HepG2 (cell line): ENCODE results near the gene CAPN14. TPM values are rescaled to one million over a fixed set of nuclear protein-coding genes. Genes with fewer than 3 reads are reported as not detected.

ENCODE experiments used
- ATAC-seq: fragments of 200-7000 bp; cut with Tn5 transposase; 3 replicates; pipeline ENCODE4 v1.9.1; 2020; ENCODE audit warnings: mild to moderate bottlenecking, moderate library complexity
- BruUV-seq: library from RNA; stranded (reverse); fragments of 400-500 nt; replicated peaks from 2 replicates; lab custom pipeline; 2021; lab: Mats Ljungman, UMichigan
- CTCF ChIA-PET: fragments of 300-600 bp; formaldehyde crosslinking; extraction: SDS; loops from one replicate; lab custom pipeline; 2021; ENCODE audit warnings: low total read pairs, inconsistent platforms, low intra/inter-chr PET ratio; lab: Yijun Ruan, JAX
- POLR2A ChIA-PET: fragments of 350-600 bp; sonication (Branson Sonifier 250); formaldehyde crosslinking; loops from one replicate; lab custom pipeline; 2020; ENCODE audit warnings: antibody characterized with exemption, inconsistent platforms; lab: Yijun Ruan, JAX
- DNase-seq: peaks from one replicate; pipeline ENCODE4 v3.0.0-alpha.2; 2015; ENCODE audit warnings: low spot score
- FAIRE-seq: peaks from 3 replicates; lab custom pipeline; 2011; peaks lifted over from hg19 to GRCh38; lab: Jason Lieb, UNC
- H2AFZ ChIP-seq: one replicate; pipeline ENCODE4 v1.6.1; 2011; ENCODE audit warnings: low read length, inconsistent platforms
- H3K27ac ChIP-seq: fragments of 300-600 bp; 3 replicates; pipeline ENCODE4 v1.8.0; 2011; ENCODE audit warnings: mixed run types, mild to moderate bottlenecking, mixed read lengths, low read length, inconsistent platforms; ENCODE audit not compliant: insufficient read depth; ENCODE audit errors: extremely low read length
- H3K27me3 ChIP-seq, 2 experiments: fragments of 200-600 bp in 1 of 2; 2 replicates in 1 of 2; 3 replicates in 1 of 2; pipeline versions ENCODE4 v1.6.0 to v1.8.0; 2011; ENCODE audit warnings: low read length in 2 of 2, mild to moderate bottlenecking in 2 of 2, moderate library complexity in 2 of 2, inconsistent platforms in 1 of 2; ENCODE audit not compliant: insufficient read depth in 2 of 2, control insufficient read depth in 1 of 2
- H3K36me3 ChIP-seq, 2 experiments: fragments of 200-600 bp in 1 of 2; replicated peaks in 1 of 2; 2 replicates in 1 of 2; 3 replicates in 1 of 2; pipeline versions ENCODE4 v1.5.1 to v1.8.0; 2011; ENCODE audit warnings: low read length in 2 of 2, inconsistent platforms in 1 of 2; ENCODE audit not compliant: insufficient read depth in 2 of 2, control insufficient read depth in 1 of 2
- H3K4me1 ChIP-seq: 2 replicates; pipeline ENCODE4 v1.5.1; 2012; ENCODE audit warnings: low read length, inconsistent platforms; ENCODE audit not compliant: insufficient read depth
- H3K4me2 ChIP-seq: 2 replicates; pipeline ENCODE4 v1.6.0; 2011; ENCODE audit warnings: low read depth, low read length, inconsistent platforms
- H3K4me3 ChIP-seq, 3 experiments: fragments of 200-600 bp in 1 of 3; sonication (generic), shearing (Covaris generic) in 1 of 3; replicated peaks in 1 of 3; 2 replicates each; pipeline ENCODE4 v1.5.1; 2011 to 2016; ENCODE audit warnings: low read length in 3 of 3, inconsistent platforms in 2 of 3, low read depth in 2 of 3, mild to moderate bottlenecking in 2 of 3, control low read depth in 1 of 3, mixed read lengths in 1 of 3; ENCODE audit not compliant: insufficient read depth in 1 of 3
- H3K79me2 ChIP-seq: one replicate; pipeline ENCODE4 v1.6.1; 2011; ENCODE audit warnings: low read length, inconsistent platforms; ENCODE audit not compliant: insufficient read depth
- H3K9ac ChIP-seq: 2 replicates; pipeline ENCODE4 v1.6.0; 2011; ENCODE audit warnings: mild to moderate bottlenecking, low read depth, low read length, inconsistent platforms; ENCODE audit not compliant: insufficient read depth
- H3K9me3 ChIP-seq: 2 replicates; pipeline ENCODE4 v1.5.1; 2012; ENCODE audit warnings: mild to moderate bottlenecking, low read length
- H4K20me1 ChIP-seq: 2 replicates; pipeline ENCODE4 v1.6.0; 2011; ENCODE audit warnings: inconsistent platforms, mild to moderate bottlenecking, low read length, moderate library complexity; ENCODE audit not compliant: insufficient read depth
- CAMTA2 ChIP-seq: sonication (generic); formaldehyde crosslinking; IDR thresholded peaks from 2 replicates; pipeline ENCODE4 v1.4.0; 2020; ENCODE audit warnings: mild to moderate bottlenecking, missing genetic modification reagents, borderline replicate concordance
- ETV5 ChIP-seq: IDR thresholded peaks from 2 replicates; pipeline ENCODE4 v1.6.1; 2018; ENCODE audit warnings: missing biosample characterization, missing genetic modification reagents, inconsistent platforms, borderline replicate concordance
- HNF1B ChIP-seq: sonication (generic); formaldehyde crosslinking; IDR thresholded peaks from 2 replicates; pipeline ENCODE4 v1.5.1; 2020; ENCODE audit warnings: mild to moderate bottlenecking, moderate library complexity, missing genetic modification reagents
- IKZF5 ChIP-seq: IDR thresholded peaks from 2 replicates; pipeline ENCODE4 v1.6.1; 2018; ENCODE audit warnings: missing genetic modification reagents, mild to moderate bottlenecking, missing compliant biosample characterization
- SALL1 ChIP-seq: sonication (generic); formaldehyde crosslinking; IDR thresholded peaks from 2 replicates; pipeline ENCODE4 v1.8.0; 2022; ENCODE audit warnings: mild to moderate bottlenecking, missing genetic modification reagents
- SMAD3 ChIP-seq: sonication (generic); formaldehyde crosslinking; IDR thresholded peaks from 2 replicates; pipeline ENCODE4 v1.4.0; 2020; ENCODE audit warnings: missing genetic modification reagents
- SMAD9 ChIP-seq: sonication (generic); formaldehyde crosslinking; IDR thresholded peaks from 2 replicates; pipeline ENCODE4 v1.5.1; 2020; ENCODE audit warnings: mild to moderate bottlenecking, missing genetic modification reagents
- THAP7 ChIP-seq: sonication (generic); formaldehyde crosslinking; IDR thresholded peaks from 2 replicates; pipeline ENCODE4 v1.8.1; 2023; ENCODE audit warnings: mild to moderate bottlenecking, missing genetic modification reagents
- TRAFD1 ChIP-seq: sonication (generic); formaldehyde crosslinking; IDR thresholded peaks from 2 replicates; pipeline ENCODE4 v1.5.1; 2020; ENCODE audit warnings: missing genetic modification reagents, mild to moderate bottlenecking, borderline replicate concordance
- TRIM22 ChIP-seq: fragments of 450-650 bp; IDR thresholded peaks from 2 replicates; pipeline ENCODE4 v1.6.1; 2017
- TRIM24 ChIP-seq: sonication (generic); formaldehyde crosslinking; IDR thresholded peaks from 2 replicates; pipeline ENCODE4 v1.8.0; 2022; ENCODE audit warnings: mild to moderate bottlenecking, missing genetic modification reagents
- ZNF329 ChIP-seq: sonication (generic); formaldehyde crosslinking; IDR thresholded peaks from 2 replicates; pipeline ENCODE4 v1.9.0; 2021; ENCODE audit warnings: low read depth, mild to moderate bottlenecking, missing genetic modification reagents
- ZNF670 ChIP-seq: sonication (generic); formaldehyde crosslinking; IDR thresholded peaks from 2 replicates; pipeline ENCODE4 v1.8.0; 2022; ENCODE audit warnings: mild to moderate bottlenecking, missing genetic modification reagents, borderline replicate concordance
- ZNF772 ChIP-seq: sonication (generic); formaldehyde crosslinking; IDR thresholded peaks from 2 replicates; pipeline ENCODE4 v1.5.0; 2020; ENCODE audit warnings: mild to moderate bottlenecking, missing genetic modification reagents
- ZSCAN25 ChIP-seq: sonication (generic); formaldehyde crosslinking; IDR thresholded peaks from 2 replicates; pipeline ENCODE4 v1.8.0; 2022; ENCODE audit warnings: mild to moderate bottlenecking, missing genetic modification reagents
- ZSCAN31 ChIP-seq: sonication (generic); formaldehyde crosslinking; IDR thresholded peaks from 2 replicates; pipeline ENCODE4 v1.5.0; 2020; ENCODE audit warnings: low read depth, mild to moderate bottlenecking, missing genetic modification reagents
- WGBS: methylation state at CpG from one replicate; pipeline ENCODE4 v1.1.6; 2017; ENCODE audit warnings: low lambda C conversion rate; 5-methylcytosine and 5-hydroxymethylcytosine counted together
- in situ Hi-C: cut with HindIII; loops from 2 replicates; pipeline ENCODE4 v1.10.0; 2017; ENCODE audit warnings: low pct_unique_long_range_greater_than_20kb; ENCODE audit not compliant: extremely low pct_ligation_motif_present
- intact Hi-C: fragments of 100-400 bp; cut with micrococcal nuclease; formaldehyde crosslinking; loops from one replicate; pipeline ENCODE4 v1.10.0; 2022; ENCODE audit not compliant: unreplicated experiment
- polyA plus RNA-seq, 8 experiments: library from polyadenylated mRNA; depleted of rRNA in 3 of 8; stranded (reverse) in 7 of 8; unstranded in 1 of 8; fragments of >200 nt; fragmentation: Illumina TruSeq in 4 of 8; extraction: Trizol in 4 of 8; gene quantifications; 2 replicates each; pipeline versions ENCODE4 v1.2.1 to v1.2.3, GENCODE V29; 2011 to 2016; ENCODE audit warnings: low read depth in 4 of 8, missing spikeins in 1 of 8, mixed read lengths in 1 of 8; ENCODE audit not compliant: insufficient read depth in 1 of 8
- total RNA-seq, 5 experiments: library from RNA; depleted of rRNA; stranded (reverse); fragments of >200 nt; fragmentation: Illumina TruSeq; extraction: Trizol; gene quantifications; 2 replicates each; pipeline ENCODE4 v1.2.3, GENCODE V29; 2016; ENCODE audit warnings: low read depth in 1 of 5

The CAPN14 gene
- total and polyA plus RNA-seq, 2 of the 13 experiments (the other 11 are each of a cell fraction or from before 2014, with no cell fraction given): not detected

- TF ChIP-seq TRAFD1 (CRISPR knock-in tag): no peak
- TF ChIP-seq, all 625 proteins: peak for 0
Measured at GRCh38 chr2:31223026-31223425, 5.7 kb upstream of the CAPN14 start (continued).

GRCh38 chr2:31222071-31222470, 4.8 kb upstream of the CAPN14 start:
- no peak overlapping the region for H3K27ac ChIP-seq
- H4K20me1 ChIP-seq: no peaks in the 10 kb centered on the region
- POLR2A ChIA-PET: no interaction called here
- H2AFZ ChIP-seq: no peak overlapping the region
- in situ Hi-C loops: no loop called here
- no peaks in the 10 kb centered on the region for H3K4me1 ChIP-seq
- no peak overlapping the region for H3K4me2 ChIP-seq
- H3K4me3 ChIP-seq: no peak overlapping the region
- 3% methylated on average over 4 of the region's 4 CpGs for WGBS
- no peaks in the 10 kb centered on the region for H3K36me3 ChIP-seq
- no peak for DNase-seq
- no peak overlapping the region for H3K9ac ChIP-seq
- no peaks in the 10 kb centered on the region for H3K9me3 ChIP-seq
- ATAC-seq: no peak
- intact Hi-C loops: loop anchor here (5.0 kb wide), 1 partner anchor 875 kb away; no protein-coding TSS in a partner anchor
- no peaks in the 10 kb centered on the region for H3K79me2 ChIP-seq
- no TSS peak for BruUV-seq
- no peak for FAIRE-seq
- CTCF ChIA-PET: no interaction called here
- H3K27me3 ChIP-seq: peaks cover 0 to 32% of the 10 kb centered on the region in 2 experiments; a peak in 3 of 5 replicates
- TF ChIP-seq SALL1 (CRISPR knock-in tag) (no peak), ETV5 (no peak), ZNF772 (CRISPR knock-in tag) (no peak), TRIM22 (no peak), SMAD3 (CRISPR knock-in tag) (no peak), ZSCAN31 (CRISPR knock-in tag) (no peak), SMAD9 (no peak), TRIM24 (CRISPR knock-in tag) (no peak), ZSCAN25 (no peak), ZNF670 (CRISPR knock-in tag) (no peak), THAP7 (CRISPR knock-in tag) (no peak), HNF1B (CRISPR knock-in tag) (no peak), IKZF5 (CRISPR knock-in tag) (no peak), CAMTA2 (no peak), ZNF329 (CRISPR knock-in tag) (no peak)
